ENCODE measurements around the gene SMC2. TPM values are rescaled to one million over a fixed set of nuclear protein-coding genes. Genes with fewer than 3 reads are reported as not detected.

Gene SMC2
- polyA plus RNA-seq, 1 donor: 62.6 TPM

DNA sequence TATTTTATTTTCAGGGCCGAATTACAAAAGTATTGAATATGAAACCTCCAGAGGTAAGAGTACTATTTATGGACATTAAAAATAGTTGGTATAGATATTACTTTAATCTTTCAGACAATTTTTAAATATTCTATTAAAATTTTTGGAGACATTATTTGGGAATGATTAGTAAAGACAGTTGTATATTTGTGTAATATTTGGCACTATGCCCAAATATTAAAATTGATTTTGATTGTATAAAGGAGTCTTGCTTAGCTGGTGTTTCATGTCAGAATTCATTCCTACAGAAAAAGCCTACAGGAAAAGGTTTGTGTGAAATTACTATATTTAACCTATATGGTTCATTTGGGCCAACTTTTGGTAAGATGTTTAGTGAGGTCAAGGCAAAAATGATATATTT lies 5.5 kb downstream of the SMC2 start:
- DNase-seq: no peak

DNA sequence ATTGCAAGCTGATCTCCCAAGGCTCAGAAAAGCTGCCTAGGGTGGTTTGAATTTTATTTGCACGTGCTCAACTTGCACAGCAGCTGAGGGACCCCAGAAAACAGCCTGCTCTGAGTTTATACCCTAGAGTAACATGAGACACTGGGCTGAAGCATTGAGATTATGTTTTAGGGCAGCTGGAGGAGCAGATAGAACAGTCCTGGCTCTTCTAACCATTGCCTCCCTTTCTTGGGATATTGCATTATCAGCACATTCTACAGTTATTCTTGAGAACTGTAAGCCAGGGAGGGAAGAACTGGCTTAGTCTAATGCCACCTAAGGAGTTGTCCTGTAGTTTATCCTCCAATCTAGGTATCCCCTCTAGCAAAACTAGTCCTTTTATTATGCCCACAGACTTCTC lies 10.3 kb downstream of the SMC2 start:
- no peak for DNase-seq

DNA sequence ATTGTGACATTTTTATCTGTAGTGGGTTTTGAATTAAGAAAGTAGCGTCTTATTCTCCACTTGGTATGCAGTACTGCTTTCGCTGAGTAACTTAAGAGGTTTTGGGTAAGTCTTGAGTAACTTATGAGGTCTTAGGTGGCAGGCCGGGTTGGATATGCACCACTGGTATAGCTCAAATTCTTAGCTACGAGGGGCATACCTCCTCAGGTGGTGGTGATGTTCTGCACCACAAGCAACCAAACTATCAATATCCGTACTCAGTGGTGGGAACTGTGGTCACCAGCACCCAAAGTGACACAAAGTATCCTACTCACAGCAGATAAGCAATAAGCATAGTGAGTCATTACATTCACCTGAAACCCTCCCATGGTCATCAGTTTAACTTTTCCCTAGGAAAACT lies 13.7 kb downstream of the SMC2 start:
- DNase-seq: no peak

DNA sequence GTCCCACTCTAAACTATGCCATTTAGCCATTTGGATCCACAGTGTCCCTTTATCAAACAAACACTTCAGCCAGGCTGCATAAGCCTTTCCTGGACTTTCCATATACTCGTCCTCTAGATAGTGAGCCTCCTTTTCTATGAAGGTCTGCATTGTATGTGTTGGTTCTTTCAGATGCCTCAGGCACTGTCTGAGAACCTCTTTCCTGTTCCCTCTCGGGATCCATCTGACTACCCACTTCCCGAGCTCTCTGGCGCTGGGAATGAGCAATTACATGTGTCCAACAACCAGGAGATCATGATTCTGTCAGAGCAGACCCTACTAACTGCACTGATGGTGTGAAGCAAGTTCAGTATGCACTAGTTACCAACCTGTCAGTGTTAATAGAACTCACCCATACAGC lies 14.2 kb downstream of the SMC2 start:
- no peak for DNase-seq

DNA sequence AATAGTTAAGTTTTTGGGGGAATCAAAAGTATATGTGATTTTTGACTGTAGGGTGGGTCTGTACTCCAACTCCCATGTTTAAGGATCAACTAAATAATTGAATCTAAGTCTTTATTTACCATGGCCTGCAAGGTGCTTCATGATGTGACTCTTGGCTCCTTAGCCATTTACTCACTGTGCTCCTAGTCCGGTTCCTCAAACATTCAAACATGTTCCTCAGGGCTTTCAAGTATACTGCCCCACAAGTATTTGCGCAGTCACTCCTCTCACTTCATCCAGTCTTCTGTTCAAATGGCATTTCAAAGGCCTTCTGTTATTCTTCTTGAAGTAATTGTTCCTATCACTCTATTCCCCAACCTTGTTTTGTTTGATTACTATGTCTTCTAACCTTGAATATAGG lies 16.4 kb downstream of the SMC2 start:
- DNase-seq: no peak

DNA sequence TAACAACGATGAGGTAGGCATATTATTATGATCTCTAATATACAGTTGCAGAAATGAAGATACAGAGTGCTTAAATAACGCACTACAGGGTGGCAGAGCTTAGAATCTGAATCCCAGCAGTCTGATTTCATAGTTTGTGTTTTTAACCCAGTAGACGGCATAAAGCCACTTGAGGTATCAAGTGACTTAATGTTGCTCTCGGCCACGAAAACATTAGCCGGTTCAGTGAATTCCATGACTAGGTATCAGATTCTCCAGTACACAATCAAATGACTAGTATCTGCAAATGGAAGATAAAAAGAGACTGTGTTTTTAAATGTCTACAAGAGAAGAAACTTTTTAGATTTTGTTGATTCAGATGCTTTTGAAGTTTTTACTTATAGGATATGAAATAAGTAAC lies 24.8 kb downstream of the SMC2 start:
- peak; percentile 29 for DNase-seq

DNA sequence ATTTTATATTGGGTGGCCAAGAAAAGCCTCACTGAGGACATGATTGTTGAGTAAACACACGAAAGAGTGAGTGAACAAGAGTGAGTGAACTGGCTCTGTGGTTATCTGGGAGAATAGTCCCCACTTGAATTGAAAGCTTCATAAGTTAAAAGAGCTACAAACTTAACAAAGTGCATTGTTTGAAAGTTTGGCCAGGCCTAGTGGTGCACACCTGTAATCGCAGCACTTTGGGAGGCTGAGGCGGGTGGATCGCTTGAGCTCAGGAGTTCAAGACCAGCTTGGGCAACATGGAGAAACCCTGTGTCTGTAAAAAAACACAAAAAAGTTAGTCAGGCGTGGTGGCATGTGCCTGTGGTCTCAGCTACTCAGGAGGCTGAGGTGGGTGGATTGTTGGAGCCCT lies 26.9 kb downstream of the SMC2 start:
- no peak for DNase-seq

DNA sequence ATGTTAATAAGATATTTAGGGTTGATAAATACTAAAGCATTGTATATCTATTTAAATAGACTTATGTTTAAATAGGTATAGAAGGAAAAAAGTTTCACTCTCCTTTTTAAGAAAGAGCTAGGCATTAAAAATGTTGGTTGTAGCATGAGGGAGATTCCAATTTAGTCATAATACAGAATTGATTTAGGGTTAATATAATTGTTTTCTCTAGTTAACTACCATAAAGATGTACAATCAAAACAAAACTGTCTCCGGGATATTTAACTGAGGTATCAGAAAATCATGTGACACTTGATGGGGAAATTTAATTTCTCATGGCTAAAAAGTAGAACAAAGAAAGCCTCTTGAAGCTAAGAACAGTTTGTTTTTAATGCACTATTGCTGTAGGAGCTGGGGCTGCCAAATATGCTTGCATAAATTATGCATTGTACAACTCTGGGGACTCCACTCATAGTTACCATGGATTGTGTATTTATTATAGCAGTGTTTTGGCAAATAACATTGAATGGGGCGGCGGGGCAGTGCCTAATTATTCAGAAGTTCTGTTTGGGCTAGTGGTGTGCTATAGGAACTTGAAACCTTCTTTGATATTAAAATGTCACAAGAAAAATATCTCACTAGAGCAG lies 44.2 kb downstream of the SMC2 start:
- no peak for DNase-seq

DNA sequence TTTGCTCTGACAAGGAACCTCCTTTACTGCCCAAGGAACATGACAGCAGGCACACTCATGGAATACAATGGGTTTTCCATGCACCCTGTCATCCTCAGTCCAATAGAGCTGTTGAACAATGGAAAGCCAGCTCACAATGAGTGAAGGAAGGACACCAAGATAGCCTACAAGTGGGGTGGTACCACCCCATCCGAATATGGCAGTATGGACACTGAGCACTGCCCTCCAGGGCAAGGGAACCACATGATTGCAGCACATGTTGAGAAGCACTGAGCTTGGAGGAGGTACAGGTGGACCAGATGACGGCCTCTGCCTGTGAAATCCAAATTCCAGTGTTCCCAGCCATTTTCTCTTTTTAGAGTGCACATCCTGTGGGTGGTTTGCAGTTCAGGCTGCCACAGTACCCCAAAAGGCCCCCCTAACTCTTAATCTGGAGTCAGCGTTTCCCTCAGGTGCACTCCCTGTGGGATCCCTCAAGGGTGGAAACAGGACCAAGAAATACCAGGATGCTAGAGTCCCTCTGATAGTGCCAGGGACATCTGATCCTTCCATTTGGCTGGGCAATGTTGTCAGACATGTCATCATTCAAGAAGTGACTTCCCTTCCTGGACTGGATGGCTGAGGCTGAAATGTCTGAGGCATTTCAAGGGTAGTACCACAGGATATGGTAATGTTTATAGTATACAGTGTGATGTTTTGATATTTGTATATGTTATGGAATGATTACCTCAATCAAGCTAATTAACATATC lies 48.9 kb downstream of the SMC2 start:
- no peak for DNase-seq

DNA sequence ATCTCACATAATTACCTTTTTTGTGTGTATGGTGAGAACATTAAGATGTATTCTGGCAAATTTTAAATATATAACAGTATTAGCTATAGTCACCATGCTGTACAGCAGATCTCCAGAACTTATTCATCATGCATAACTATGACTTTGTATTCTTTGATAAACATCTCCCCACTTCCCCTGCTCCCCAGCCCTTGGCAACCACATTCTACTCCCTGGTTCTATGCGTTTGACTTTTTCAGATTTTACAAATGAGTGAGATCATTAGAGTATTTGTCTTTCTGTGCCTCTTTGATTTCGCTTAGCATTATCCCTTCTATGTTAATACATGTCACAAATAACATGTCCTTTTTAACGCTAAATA lies 49.4 kb downstream of the SMC2 start:
- DNase-seq: no peak

DNA sequence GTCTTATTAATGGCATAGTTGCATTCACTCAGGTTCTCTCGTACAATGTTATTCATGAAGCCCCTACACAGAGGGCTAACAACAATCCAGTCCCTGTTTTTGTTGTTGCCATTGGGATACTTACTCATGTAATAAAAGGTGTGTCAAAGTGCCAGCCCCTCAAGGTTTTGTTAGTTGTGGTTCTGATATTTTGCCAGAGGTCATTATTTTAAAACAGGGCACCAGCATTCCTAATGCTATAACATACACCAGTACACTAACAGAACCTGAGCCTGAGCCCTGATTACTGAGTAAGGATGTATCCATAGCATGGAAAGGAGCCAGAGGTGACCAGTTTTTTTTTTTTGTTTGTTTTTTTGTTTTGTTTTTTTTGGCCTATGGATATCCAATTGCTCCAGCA lies 50.2 kb downstream of the SMC2 start:
- DNase-seq: no peak

DNA sequence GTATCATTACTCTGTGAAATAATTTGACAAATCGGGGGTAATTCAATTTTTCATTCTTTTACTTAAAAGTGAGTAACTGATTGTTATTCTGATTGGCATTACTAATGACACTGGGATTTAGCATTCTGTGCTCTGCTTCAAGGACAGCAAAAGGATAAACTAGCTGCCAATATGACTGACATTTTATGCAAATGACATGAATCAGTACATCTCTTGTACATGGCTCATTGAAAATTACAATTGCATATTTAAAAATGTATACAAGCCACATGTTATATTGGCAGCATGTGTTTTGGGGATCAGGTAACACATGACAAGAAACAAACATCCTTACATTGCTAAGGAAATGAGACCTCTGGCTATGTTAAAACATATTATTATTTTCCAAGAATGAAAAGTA lies 79.0 kb downstream of the SMC2 start:
- no peak for DNase-seq

DNA sequence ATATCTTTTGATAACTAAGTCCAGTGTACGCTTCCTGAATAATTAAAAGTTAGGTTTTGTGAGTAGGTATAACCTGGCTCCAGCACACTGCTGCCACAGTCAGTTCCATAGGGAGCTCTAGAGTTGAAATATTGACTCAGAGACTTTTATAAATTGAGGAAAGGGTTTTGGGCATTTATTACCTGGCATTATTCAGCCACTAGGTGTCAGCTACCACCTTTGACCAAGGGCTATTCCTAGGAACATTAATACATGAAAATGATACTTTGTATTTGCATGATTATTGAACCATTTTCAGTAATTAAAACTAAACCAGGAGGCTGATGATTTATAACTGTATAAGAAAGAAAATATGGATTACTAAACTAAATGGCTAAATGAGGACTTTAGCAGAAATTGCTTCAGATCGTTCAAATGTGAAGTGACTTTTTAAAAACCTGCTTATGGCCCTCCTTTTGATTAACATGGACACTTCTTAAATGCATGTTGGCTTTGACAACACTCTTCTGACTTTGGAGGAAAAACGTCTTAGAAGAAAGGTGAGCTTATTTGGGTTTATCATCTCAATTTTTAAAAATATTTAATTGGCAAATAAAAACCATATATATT lies 83.0 kb downstream of the SMC2 start:
- DNase-seq: peak; percentile 1

DNA sequence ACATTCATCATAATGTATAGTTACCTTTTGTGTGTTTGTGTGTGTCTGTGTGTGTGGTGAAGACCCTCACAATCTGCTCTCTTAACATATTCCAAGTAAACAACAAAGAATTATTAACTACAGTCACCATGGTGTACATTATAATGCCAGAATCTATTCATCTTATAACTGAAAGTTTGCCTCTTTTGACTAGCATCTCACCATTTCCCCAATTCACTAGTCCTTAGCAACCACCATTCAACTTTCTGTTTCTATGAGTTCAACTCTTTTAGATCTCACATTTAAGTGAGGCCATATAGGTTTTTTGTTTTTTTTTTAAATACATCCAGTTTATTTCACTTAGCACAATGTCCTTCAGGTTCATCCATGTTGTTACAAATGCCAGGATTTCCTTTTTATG lies 83.6 kb downstream of the SMC2 start:
- DNase-seq: no peak

Data from left kidney (tissue), 2 donors.